Right ventricle myocardium superior (tissue), 1 donor: Measurements from ENCODE around the gene COTL1. TPM values are rescaled to one million over a fixed set of nuclear protein-coding genes. Genes with fewer than 3 reads are reported as not detected.

ENCODE experiments used
- ATAC-seq: fragments of 200-7000 bp; cut with Tn5 transposase; one replicate; pipeline ENCODE4 v1.9.1; 2020; ENCODE audit warnings: mild to moderate bottlenecking; ENCODE audit not compliant: poor library complexity
- DNase-seq: peaks from one replicate; pipeline ENCODE4 v3.0.0-alpha.2; 2020
- intact Hi-C: fragments of 100-400 bp; cut with DNase I; formaldehyde crosslinking; loops from one replicate; pipeline ENCODE4 v1.11.2; 2022
- long read RNA-seq: library from polyadenylated mRNA; unstranded; transcript quantifications from one replicate; pipeline ENCODE4 v2.0.0, GENCODE V29; 2021
- total RNA-seq: library from RNA; stranded (reverse); fragmentation: NEBNext Ultra II Directional; extraction: Animal tissue kit (Norgen Biotek cat#: 25700); gene quantifications from one replicate; pipeline ENCODE4 v1.2.1, GENCODE V29; 2021
- donor health status: DM: no; HTN: yes; CAD: no; lungs with severe emphysema.

Gene COTL1
- total RNA-seq: 14.4 TPM
- long read RNA-seq, transcript COTL1-201 (4 exons, 1,843 nt): major isoform, 29 of 41 reads
- long read RNA-seq, partial matches to known transcripts: 3 of 41 reads
- long read RNA-seq, other reads (novel, unspliced or antisense): 9 of 41 reads

GRCh38 chr16:84617791-84618580 lies at the start of gene COTL1:
Gene COTL1, minus strand, starts transcription at chr16:84618078. Its CDS starts 164 bp downstream, at chr16:84617914.
- intact Hi-C loops: no loop called here
- ATAC-seq: peak; percentile 94
- peak; percentile 99 for DNase-seq

GRCh38 chr16:84665843-84666242 lies 48.0 kb upstream of the COTL1 start:
- no peak for ATAC-seq
- intact Hi-C loops: no loop called here
- no peak for DNase-seq

- intact Hi-C loops: no loop called here
- ATAC-seq (no peak), DNase-seq (no peak)
Observed at GRCh38 chr16:84665359-84665758, 47.5 kb upstream of the COTL1 start.

- intact Hi-C loops: no loop called here
- no peak for ATAC-seq
- DNase-seq: no peak
Observed at GRCh38 chr16:84663433-84664101, 45.7 kb upstream of the COTL1 start.

- ATAC-seq: no peak
- DNase-seq: no peak
- intact Hi-C loops: no loop called here
Observed at GRCh38 chr16:84662471-84662870, 44.6 kb upstream of the COTL1 start.

GRCh38 chr16:84661418-84662060 lies 43.7 kb upstream of the COTL1 start:
- DNase-seq (no peak), ATAC-seq (no peak)
- intact Hi-C loops: no loop called here

GRCh38 chr16:84660973-84661372 lies 43.1 kb upstream of the COTL1 start:
- intact Hi-C loops: no loop called here
- DNase-seq (no peak), ATAC-seq (no peak)

- no peak for ATAC-seq
- DNase-seq: no peak
- intact Hi-C loops: no loop called here
Observed at GRCh38 chr16:84659656-84660300, 41.9 kb upstream of the COTL1 start.

- intact Hi-C loops: no loop called here
Observed at GRCh38 chr16:84658690-84659089, 40.8 kb upstream of the COTL1 start.

GRCh38 chr16:84657229-84657837 lies 39.5 kb upstream of the COTL1 start:
- intact Hi-C loops: no loop called here
- ATAC-seq (no peak), DNase-seq (no peak)

More at GRCh38 chr16:84658690-84659089, 40.8 kb upstream of the COTL1 start:
- ATAC-seq (no peak), DNase-seq (no peak)

- ATAC-seq (no peak), DNase-seq (no peak)
- intact Hi-C loops: no loop called here
Observed at GRCh38 chr16:84656649-84657048, 38.8 kb upstream of the COTL1 start.

- DNase-seq (no peak), ATAC-seq (no peak)
- intact Hi-C loops: no loop called here
Observed at GRCh38 chr16:84654998-84655397, 37.1 kb upstream of the COTL1 start.

- DNase-seq (no peak), ATAC-seq (no peak)
- intact Hi-C loops: no loop called here
Observed at GRCh38 chr16:84654238-84654637, 36.4 kb upstream of the COTL1 start.

- intact Hi-C loops: no loop called here
- no peak for ATAC-seq
- DNase-seq: no peak
Observed at GRCh38 chr16:84652566-84652965, 34.7 kb upstream of the COTL1 start.

GRCh38 chr16:84650062-84650991 lies 32.4 kb upstream of the COTL1 start:
- intact Hi-C loops: no loop called here
- DNase-seq (no peak), ATAC-seq (no peak)

GRCh38 chr16:84649511-84649861 lies 31.6 kb upstream of the COTL1 start:
- DNase-seq (no peak), ATAC-seq (peak; percentile 47)
- intact Hi-C loops: no loop called here

- intact Hi-C loops: no loop called here
- DNase-seq: peak; percentile 75
- ATAC-seq: peak; percentile 66
Observed at GRCh38 chr16:84648595-84649510, 31.0 kb upstream of the COTL1 start.
